ENCODE data around the gene CKAP2L.
A peak's percentile ranks its signal among the peaks of the same experiment; 100 is the strongest.

The CKAP2L gene, protein sequence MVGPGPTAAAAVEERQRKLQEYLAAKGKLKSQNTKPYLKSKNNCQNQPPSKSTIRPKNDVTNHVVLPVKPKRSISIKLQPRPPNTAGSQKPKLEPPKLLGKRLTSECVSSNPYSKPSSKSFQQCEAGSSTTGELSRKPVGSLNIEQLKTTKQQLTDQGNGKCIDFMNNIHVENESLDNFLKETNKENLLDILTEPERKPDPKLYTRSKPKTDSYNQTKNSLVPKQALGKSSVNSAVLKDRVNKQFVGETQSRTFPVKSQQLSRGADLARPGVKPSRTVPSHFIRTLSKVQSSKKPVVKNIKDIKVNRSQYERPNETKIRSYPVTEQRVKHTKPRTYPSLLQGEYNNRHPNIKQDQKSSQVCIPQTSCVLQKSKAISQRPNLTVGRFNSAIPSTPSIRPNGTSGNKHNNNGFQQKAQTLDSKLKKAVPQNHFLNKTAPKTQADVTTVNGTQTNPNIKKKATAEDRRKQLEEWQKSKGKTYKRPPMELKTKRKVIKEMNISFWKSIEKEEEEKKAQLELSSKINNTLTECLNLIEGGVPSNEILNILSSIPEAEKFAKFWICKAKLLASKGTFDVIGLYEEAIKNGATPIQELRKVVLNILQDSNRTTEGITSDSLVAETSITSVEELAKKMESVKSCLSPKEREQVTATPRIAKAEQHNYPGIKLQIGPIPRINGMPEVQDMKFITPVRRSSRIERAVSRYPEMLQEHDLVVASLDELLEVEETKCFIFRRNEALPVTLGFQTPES

DNA sequence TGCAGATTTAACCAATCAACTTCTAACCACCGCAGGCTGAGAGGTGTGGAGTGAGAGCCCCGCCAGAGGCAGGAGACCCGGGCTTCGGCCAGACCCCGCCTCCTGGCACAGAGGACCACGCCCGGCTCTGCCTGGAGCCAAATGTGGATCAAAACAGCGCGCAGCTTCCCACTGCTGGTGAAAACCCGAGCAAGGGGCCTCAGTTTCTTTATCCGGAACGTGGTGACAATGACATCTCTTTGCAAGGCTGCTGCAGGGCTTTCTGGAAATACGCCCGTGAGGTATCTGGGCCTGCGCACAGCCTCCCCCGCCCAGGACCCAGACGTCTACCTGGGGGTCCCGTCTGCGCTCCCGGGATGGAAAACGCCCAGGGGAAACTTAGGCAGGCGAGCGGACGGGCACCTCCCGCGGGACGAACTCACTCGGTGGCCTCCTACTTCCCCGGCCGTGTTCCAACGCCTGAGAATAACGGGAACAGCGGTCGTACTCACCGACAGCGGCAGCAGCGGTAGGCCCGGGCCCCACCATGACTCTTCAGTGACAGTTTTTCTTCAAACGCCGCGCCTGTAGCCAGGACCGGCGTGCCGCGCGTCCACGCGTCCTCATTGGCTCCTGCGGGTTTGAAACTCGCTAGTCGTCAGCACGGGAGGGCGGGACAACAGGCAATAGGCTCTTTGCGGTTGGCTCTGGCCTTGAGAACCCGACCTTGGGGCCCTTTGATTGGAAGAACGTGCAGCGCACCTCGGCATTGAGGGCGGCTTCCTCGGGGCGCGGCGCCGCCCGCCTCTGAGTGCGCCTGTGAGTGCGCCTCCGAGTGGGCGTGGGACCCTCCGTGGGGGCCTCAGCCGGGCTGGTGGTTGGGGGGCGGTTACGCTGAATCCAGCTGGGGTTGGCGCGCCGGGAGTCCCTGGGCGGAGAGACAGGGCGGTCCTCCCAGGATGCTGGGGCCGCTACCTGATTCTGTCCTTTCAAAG is at the start of gene CKAP2L:
Gene CKAP2L, minus strand, starts transcription at position 539 of the 974 bp plus-strand sequence. Its CDS starts 11 bp downstream, at position 528.
- DNase-seq, result peak; percentile 82

DNA sequence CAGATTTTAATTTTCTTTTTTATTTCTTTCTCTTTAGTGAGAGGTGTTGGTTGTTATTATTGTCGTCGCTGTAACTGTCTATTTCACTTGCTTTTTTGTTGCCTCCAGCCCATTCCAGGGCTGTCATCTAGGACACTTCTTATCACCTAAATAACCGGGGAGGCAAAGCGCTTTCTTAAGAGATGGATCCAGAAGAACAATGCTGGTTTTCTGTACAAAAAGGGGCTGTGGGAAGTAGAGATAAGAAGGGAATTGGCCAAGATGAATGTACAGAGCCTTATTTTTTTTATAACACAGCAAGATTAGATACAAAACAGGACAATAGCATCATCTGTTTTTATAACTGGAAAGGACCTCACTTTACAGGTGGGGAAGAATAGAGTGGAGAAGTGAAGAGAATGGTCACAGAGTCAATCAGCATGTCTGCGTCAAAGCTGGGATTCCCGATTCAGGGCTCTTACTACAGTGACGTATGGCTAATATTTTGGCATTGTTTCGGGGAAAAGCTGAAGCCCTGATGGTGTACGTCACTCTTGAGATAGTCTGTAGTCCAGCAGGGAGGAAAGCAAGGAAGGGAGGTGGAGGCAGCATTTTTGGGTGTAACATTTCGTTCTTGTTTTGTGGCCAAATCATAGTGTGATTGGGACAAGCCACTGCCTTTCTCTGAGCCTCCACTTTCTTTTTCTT is 49.0 kb upstream of the CKAP2L start:
- no peak for DNase-seq

DNA sequence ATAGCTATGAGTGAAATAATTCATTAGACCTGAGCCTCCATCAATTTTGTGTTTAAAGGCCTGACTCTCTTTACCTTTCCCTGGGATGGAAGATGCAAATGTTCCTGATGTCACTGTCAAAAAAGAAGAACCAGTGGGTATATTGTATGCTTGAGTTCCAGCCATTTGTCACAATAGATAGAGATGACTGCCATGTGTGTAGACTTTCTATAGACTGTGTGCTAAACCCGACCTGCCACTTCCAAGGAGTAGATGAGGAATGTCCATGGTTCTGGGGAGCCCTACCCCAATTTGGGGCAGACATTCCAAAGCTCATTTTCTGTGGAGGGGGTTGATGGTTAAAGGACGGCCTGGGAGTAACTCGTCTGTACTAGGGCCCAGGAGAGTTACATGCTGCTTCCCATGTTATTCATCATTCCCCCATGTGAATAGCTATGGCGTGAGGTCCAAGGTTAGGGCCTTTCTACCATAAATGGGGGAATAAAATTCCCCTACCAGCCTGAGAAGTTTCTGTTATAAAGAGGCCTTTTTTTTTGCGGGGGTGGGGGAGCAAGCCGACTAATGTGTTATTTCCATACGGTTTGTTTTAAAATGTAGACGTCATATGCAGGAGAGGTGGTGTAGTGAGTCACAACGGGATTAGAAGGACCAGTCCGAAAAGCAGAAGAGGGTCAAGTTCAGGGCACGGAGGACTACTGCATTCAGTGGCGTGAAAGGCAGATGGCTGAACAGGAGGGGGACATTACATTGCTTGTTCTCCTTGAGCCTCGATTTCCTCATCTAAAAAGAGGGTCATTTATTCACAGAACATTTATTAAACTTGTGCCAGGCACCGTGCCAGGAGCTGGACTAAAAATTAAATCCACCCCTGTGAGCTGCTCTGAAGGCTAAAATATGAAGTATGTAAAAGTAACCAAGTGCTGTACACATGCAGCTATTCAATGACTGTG is 48.2 kb upstream of the CKAP2L start:
- no peak for DNase-seq

DNA sequence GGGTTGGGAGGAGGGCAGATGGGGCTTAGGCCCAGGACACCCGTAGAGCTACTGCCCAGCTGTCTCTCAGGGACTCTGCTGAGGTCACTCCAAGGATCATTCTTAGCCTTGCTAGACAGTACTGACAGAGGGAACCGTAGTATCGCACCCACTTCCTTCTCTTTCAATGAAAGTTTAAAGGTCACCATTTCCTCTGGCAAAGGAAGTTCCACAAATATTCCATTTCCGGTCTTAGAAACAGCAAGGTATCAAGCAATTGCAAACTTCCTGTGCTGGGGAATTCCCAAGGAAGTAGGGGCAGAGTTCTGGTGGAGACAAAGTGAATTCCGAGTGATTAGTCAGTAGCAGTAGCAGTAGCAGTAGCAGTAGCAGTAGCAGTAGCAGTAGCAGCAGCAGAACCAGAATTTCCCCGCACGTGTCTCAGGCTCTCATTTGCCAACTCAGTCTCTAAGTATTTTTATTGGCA is 47.5 kb upstream of the CKAP2L start:
- DNase-seq, result no peak

DNA sequence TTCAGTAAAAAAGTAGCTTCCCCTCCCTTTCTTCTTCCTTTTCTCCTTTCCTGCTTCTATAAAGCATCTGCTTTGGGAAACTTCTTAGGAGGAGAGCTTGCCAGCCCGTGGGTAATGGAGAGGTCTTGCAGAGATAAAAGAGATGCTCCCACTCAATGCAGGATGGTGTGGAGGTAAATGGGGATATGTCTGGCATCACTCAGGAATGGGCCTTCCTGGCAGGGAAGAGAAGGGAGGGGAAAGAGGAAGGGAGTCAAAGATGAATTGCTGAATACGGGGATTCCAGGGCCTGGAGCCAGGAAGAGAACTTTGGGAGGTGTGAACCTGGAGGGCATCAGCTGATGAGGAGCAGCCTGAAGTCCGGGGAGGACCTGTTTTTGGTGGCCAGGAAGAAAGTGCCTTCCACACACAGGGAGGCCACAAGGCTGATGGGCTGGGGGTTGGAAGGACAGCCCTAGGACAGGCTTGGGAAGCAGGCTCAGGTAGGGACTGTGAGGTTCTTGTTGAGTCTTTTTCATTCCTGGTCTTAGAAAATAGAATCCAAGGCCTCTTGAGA is 46.9 kb upstream of the CKAP2L start:
- no peak for DNase-seq

DNA sequence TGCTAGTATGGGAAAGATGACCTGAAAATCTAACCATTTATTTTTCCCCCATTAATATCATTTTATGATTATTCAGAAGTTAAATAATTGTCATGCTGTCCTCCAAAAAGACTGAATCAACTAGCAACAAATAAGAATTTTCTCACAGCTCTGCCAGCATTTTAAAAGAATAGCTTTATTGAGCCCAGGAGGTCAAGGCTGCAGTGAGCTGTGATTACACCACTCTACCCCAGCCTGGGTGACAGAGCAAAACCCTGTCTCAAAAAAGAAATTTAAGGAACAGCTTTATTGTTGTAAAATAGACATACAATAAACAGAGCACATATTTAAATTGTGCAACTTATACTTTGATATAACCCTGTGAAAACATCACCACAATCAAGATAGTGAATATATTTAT is 44.7 kb upstream of the CKAP2L start:
- DNase-seq, result no peak

DNA sequence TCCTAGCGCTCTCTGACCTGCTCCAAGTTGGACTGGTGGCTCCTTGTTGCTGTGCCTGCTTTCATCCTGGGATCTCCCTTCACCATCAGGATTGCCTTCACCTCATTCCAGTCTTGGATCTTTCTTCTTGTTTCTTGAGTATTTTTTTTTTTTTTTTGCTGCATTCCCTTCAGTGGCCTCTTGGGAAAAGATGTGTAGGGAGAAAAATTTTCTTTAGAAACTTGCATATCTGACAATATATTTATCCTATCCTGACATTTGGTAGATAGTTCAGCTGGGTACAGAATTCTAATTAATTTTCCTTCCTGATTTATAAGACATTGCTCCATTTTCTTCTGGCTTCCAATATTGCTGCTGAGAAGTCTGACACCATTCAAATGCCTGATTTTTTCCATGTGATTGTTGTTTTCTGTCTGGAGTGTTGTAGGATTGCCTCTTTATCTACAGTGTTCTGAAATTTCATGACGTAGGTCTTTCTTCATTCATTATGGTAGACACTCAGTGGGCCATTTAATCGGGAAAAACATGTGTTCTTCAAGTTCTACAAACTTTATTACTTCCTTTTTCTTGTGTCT is 42.9 kb upstream of the CKAP2L start:
- DNase-seq, result no peak

DNA sequence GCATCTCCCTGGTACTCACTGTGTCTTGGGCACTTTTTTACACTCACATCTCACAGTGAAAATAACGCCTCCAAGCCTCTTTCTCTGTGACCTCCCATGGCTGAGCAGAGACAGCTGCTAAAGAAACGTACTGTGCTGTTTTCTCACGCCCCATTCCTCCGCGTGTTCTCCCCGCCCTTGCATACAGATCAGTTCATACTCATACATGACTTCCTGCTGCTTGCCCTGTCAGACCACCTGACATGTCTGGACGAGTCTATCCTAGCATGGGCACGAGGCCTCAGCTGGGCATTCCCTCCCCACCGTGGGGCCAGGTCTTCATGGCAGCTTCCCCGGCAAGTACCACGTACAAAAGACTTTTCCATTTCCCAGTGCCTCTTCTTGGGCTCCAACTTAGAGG is 41.1 kb upstream of the CKAP2L start:
- DNase-seq, result no peak

DNA sequence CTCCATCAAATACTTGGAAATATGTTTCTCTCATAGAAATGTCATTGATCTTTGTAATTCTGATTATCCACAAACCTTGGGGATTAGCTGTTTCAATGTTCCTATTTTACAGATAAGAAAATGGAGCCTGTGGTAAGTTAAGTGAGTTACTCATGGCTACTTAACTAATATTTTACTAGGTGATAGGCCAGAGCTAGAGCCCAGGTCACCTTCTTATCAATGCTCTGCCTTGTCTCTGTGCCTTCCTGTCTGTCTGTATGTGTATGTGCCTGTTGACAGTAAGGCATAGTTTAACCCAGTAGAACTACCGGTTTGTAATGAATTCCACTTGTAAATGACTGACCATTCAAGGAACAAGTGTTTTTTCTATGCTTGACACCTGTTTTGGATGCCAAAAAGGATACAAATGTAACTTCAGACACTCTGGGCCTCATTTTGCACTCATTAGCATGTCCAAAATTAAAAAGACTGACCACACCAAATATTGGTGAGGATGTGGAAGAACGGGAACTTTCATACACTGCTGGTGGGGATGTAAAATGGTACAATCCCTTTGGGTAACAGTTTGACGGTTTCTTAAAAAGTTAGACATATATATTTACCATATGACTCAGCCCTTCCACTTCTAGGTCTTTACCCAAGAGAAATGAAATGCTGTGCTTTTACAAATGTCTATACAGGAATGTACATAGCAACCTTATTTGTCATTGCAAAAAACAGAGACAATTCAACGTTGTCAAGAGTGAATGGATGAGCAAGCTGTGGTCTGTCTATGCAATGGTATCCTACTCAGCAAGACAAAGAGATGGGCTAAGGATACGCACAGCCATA is 39.5 kb upstream of the CKAP2L start:
- no peak for DNase-seq

DNA sequence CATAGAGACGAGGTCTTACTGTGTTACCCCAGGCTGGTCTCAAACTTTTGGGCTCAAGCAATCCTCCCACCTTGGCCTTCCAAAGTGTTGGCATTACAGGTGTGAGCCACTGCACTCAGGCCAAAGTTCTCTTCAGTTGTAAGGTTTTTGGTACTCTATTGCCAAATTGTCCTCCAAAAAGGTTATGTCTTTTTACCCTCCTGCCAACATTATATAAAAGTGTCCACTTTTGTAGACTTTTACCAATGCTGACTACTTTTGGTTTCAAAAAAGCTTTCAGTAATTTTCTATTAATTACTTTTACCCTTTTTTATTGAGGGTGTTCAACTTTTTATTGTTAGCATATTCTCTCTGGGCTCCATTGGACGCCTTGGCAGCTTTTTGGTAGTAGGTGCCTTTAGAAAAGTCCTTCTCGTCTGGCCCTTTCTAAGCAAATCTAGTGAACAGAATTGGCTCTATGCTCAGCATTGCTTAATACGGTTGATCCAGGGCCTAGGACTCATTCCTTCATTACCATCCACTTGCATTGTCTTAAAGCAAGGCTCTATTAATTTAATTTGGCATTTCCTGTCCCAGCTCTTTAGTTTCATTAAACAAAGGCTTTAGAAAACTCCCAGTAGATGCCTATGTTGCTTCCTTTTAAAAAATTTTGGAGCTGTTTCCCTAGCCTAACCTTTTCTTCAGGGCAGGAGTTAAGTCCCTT is 36.6 kb upstream of the CKAP2L start:
- no peak for DNase-seq

DNA sequence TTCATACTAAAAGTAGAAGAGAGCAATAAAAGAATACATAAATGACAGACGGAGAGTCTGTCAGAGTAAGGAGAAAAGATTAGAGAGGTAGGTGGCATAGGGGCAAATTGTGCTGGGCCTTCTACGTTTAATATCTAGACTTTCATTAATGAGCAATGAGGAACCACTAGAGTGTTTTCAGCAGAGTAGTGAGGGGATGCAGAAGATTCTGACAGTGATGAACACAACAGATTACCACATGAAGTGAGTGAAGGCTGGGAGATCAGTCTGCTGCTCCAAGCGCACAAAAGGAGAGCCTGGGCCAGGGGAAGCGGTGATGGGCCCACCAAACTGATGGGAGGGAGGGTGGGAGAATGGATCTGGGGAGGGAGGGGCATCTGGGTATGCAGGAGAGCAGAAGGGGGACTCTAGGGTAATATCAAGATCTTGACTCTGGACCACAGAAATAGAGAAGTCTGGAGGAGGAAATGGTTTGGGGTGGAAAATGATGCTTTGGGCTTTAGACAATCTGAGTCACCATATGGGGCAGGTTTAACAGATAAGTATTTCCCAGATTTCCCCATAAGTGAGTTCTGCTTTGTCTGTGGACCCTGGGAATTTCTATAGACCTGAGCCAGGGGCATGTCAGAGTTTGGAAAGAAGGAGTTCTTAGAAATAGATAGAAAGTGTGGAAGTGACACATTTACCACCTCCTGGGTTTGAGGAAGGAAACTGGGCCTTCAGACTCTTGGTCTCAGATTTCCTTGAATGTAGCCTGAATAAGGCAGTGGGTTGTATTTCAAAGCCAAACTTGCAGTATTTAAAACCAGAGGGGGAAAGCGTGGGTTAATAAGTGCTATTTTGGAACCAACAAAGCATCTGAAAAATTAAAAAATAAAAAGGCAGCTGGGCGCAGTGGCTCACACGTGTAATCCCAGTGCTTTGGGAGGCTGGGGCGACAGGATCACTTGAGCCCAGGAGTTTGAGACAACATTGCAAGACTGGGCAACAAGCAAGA is 34.9 kb upstream of the CKAP2L start:
- no peak for DNase-seq

DNA sequence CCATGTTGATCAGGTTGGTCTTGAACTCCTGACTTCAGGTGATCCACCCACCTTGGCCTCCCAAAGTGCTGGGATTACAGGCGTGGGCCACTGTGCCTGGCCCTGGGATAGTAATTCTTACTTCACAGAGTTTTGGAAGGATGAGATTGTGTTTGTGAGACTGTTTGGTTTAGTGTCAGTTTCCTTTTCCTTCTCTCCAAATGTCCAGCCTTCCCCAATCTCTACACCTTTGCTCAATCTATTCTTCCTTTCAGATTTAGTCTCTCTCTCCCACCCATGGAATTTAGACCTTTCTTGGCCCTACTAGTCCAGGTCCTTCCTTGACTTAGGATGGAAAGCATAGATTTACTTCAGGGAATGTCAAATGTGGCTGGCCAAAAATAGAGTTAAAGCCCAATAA is 32.1 kb upstream of the CKAP2L start:
- DNase-seq, result no peak

DNA sequence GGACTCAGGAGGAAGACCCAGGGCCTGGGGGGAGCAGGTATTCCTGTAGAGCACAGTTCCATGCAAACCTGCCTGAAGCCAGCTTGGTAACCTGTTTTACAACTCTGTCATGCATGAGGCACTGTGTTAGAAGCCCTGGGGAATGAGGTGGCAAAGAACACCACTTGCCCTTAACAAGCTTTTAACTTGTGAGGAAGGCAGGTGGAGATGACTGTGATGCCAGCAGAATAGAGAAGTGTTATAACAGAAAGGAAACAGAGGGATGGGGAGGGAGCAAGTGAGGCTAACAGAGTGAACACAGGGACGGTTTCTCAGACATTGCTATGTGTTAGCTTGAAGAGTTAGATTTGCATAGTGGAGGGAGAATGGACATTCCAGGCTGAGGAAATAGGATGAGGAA is 31.4 kb upstream of the CKAP2L start:
- no peak for DNase-seq

DNA sequence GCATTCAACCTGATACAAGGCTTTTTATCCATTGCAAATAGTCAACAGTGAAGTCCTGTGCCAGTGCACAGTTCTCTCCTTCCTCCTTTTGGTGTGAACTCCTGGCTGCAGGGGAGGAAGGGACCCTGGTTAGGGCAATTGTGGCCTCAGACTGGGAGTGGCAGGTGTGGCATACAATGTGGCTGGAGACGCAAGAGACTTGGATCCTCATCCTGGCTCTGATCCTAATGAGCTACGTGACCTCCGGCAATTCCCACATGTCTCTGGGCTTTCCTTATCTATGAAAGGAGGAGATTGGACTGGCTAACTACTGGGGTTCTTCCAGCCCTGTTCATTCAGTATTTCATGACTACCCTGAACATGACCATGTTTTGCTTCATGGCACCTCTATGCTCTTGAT is 30.4 kb upstream of the CKAP2L start:
- no peak for DNase-seq

DNA sequence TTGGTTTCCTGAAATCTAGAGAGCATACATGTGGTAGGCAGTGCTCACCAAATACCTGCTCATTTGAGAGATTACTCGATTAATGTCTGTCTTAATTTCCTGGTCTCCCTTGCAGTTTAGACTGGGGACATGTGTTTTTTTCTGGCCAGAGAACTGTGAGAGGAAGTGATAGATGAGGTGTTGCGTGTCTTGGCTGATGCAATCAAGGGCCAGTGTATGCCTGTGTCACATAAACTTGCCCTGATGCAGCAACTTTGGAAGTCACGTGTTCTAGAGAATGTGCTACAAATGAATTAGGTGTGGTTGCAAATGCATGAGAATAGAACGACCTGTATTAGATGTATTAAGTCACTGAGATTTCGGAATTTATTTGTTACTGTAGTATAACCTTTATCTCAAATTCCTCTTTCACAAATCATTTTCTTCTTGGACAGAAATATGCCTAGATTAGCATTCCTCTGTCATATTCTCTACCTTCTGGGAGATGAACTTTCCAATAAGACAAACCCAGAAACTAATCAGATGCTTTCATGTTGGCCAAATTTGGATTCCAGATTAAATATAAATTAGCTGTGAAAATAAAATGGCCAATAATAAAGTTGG is 29.8 kb upstream of the CKAP2L start:
- DNase-seq, result no peak

DNA sequence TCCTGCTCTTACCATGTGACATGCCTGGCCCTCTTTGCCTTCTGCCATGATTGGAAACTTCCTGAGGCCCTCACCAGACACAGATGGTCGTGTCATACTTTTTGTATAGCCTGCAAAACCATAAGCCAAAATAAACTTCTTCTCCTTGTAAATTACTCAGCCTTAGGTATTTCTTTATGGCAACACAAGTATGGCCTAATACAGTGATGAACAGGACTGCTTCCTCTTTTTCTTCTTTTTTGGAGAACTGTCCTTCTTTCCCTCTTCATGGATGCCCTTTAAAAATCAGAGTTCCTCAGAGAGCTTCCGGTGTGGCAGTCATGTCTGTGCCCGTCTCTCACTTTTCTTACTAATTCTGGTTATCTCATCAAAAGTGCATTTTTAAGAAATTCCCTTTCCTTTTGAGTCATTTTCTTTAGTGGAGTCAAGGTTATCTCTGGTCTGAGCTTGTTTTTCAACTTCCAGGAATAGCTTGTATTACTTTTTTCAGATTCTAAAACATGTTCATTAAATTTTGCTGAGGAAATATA is 29.1 kb upstream of the CKAP2L start:
- no peak for DNase-seq

DNA sequence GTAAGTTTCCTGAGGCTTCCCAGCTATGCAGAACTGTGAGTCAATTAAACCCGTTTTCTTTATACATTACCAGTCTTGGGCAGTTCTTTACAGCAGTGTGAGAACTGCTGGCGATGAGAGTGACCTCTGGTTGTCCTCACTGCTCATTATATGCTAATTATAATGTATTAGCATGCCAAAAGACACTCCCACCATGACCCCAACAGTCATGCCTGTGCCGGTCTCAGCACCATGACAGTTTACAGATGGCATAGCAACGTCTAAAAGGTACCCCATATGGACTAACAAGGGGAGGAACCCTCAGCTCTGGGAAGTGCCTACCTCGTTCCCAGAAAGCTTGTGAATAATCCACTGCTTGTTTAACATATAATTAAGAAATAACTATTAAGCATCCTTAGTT is 28.0 kb upstream of the CKAP2L start:
- no peak for DNase-seq
